Activated CD8-positive, alpha-beta memory T cell treated with anti-CD3 and anti-CD28 coated beads, Interleukin-2, amount 50 U/mL, for 4 hours (primary cell): ENCODE data around the gene DIS3.
"Not testable (repeated sequence)": the region's sequence is repeated elsewhere in the genome, so short reads cannot be mapped to it uniquely, and the experiment has no call there.

Experiments used
- DNase-seq: peaks from one replicate; pipeline ENCODE4 v3.0.0-alpha.2; 2020

Gene DIS3

GRCh38 chr13:72781451-72782439 is at the start of gene DIS3, which contains the start of gene PIBF1:
TSS of gene DIS3 (minus strand) at chr13:72781900. CDS start at chr13:72781832, 68 bp downstream.
TSS of gene PIBF1 (plus strand) at chr13:72782133. CDS start at chr13:72783470, 1,337 bp downstream.
- DNase-seq: peak; percentile 94

GRCh38 chr13:72823724-72824123 is 42.0 kb upstream of the DIS3 start:
- DNase-seq: no peak

- DNase-seq: no peak
Measured at GRCh38 chr13:72823081-72823480, 41.4 kb upstream of the DIS3 start.

DNA sequence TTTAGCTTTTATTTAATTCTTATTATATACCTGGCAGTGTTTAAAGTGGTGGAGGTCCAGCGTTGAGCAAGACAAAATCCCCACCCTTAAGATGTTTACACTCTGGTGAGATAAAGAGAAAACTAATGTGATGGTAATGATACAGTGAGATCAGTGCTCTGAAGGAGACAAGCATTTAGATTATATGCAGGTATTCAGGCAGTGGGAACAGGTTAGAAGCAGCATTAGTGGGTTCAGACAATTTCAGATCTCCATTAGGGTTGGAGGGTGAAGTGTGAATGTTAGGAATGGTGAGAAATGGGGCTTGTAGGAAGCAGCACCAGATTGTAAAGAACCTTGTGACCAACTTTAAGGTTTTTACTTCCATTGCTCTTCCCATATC is 39.2 kb upstream of the DIS3 start:
- no peak for DNase-seq

GRCh38 chr13:72820156-72820897 is 38.6 kb upstream of the DIS3 start:
- DNase-seq: no peak

DNA sequence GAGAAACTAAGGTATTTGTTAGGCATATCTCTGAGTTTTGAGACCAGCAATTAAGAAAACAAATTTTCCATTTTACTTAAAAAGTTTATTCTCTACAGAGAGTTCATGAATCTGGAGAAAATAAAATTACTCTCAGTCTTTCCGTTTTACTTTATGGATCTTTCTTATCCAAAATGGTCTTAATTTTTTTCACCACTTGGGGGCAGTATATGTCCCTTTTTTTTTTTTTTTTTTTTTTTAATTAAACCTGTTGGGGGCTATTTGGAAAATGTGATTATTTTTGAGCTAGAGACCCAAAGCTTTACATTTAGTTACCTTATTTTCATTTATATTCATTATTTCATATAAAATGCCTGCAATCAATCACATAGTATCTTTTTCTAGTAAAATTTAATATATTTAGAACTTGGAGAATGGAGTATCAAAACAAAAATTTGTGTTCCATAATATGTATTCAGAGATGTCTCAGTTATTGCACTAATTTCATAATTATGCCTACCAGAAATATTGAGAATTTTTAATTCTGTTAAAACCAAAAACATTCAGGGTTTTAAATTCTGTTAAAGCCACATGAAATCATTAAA is 27.3 kb upstream of the DIS3 start:
- no peak for DNase-seq

DNA sequence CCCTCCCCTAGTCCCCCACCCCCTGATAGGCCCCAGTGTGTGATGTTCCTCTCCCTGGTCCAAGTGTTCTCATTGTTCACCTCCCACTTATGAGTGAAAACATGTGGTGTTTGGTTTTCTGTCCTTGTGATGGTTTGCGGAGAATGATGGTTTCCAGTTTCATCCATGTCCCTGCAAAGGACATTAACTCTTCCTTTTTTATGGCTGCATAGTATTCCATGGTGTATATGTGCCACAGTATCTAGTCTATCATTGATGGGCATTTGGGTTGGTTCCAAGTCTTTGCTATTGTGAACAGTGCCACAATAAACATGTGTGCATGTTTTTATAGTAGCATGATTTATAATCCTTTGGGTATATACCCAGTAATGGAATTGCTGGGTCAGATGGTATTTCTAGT is 24.8 kb upstream of the DIS3 start:
- DNase-seq: not testable (repeated sequence)

DNA sequence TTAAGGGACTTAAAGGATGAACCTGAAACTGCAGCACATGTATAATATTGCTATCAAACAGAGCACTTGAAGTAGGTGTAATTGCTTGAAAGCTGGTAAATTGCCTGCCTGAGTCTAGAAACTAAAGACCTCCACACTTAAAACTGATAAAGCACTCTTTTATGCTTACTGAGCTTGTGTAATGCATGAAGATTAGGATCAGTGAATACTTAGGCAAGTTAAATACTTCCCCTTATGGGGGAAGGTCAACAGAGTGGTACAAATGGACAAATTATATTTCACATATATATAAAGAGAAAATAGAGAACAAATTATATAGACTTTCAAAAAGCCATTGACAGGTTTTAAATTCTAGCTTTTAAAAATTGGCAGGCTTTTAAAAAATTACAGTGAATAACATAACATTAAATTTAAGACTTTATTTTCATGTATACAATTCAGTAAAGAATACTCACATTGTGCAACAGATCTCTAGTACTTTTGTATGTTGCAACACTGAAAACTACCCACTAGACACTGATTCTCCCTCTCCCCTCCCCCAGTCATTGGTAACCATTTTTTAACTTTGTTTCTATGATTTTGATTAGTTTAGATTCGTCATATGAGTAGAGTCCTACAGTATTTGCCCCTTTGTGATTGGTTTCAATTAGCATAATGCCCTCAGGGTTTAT is 24.1 kb upstream of the DIS3 start:
- DNase-seq: no peak

GRCh38 chr13:72804301-72804700 is 22.6 kb upstream of the DIS3 start:
- no peak for DNase-seq

DNA sequence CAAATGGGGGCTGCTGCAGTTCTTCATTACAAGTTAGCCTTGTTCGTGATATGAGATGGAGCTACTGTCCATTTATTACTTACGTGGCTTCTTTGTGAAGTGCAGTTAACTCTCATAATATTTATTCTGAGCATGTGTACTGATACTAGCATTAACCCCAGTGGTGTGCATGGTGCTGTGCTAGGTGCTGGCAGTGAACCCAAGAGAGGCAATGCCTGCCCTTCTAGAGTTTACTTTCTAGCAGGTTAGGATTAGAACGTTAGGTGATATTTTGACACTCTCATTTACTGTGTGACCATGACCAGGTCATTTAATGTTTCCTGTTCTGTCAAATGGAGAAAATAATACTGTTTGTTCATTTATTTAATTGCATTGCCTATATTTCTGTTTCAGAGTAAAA is 17.1 kb upstream of the DIS3 start:
- DNase-seq: no peak

DNA sequence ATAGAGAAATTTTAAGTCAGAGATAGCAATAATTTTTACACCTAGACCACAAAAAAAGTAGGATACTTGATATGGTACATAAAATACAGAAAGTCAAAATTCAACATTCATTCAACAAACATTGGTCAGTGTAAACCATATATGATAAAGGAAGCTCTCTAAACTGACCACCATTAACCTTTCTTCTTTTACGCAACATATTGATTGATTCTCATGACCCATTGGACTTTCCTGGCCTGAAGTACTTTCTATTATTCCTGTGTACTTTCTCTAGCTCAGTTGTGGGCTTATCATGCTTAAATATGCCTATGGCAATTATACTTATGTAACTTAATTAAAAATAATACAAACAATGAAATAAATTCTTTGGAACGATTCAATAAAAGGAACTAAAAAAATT is 10.9 kb upstream of the DIS3 start:
- no peak for DNase-seq

DNA sequence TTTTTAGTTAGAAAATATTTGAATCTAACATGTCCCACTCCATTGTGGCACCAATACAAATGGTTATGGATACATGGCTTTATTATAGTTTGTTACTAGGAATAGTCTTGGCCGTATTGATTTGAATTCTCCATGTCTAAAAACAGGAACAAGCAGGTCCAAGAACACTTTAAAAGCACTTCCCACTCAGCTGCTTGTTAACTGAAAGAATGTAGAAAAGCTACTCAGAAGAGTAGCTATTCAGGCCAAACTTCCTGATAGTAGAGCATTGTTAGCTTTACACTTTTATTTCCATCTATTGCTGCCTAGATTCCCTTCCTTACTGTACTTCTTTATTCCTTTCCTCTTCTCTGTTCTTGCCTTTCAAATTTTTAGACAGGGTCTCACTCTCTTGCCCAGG is 7.1 kb upstream of the DIS3 start:
- DNase-seq: no peak

DNA sequence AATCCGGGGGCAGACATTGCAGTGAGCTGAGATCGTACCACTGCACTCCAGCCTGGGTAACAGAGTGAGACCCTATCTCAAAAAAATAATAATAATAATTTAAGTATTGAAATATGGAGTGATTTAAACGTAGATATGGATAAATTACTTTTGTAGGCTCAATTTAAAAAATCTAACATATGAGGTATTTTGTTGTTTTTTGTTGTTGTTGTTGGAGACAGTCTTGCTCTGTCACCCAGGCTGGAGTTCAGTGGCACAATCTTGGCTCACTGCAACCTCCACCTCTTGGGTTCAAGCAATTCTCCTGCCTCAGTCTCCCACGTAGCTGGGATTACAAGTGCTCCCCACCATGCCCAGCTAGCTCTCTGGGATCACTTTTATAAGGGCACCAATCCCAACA is 3.0 kb upstream of the DIS3 start:
- not testable (repeated sequence) for DNase-seq

- DNase-seq: no peak
Measured at GRCh38 chr13:72782717-72783116, 1.0 kb upstream of the DIS3 start.

DNA sequence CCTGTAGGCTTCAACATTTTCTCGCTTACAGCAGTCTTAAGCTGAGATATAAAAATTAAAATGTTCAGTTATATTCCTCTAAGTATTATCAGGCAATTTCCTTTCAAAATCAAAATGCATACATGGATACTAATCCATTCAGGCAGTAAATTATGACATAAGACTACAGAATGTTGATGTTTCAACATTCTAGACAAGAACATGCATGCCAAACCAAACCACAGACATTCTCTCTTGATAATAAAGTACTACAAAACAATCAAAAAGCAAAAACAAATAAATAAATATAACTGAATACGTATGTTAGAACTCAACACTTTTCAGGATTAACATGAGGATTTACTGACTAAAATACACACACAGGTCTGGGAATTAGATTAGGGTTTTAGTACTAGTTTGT is 7.7 kb downstream of the DIS3 start:
- no peak for DNase-seq

DNA sequence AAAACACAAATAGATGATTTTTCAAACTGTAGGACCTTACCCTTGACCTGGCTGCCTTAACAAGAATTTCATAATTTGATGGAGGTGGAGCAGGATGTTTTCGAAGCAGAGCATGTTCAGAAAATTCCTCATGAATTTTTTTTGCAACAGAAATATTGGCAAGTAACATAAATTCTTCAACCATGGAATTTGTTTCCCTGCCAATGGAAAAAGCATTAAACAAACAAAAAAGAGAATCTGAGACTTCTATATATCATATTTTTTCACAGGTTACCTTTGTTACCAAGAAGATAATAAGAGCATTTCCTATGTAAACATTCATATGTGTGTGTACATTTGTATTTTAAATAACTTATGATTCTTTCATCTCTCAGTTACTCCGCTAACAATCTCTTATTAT is 18.3 kb downstream of the DIS3 start:
- no peak for DNase-seq

GRCh38 chr13:72760189-72760588 is 21.5 kb downstream of the DIS3 start:
- no peak for DNase-seq

DNA sequence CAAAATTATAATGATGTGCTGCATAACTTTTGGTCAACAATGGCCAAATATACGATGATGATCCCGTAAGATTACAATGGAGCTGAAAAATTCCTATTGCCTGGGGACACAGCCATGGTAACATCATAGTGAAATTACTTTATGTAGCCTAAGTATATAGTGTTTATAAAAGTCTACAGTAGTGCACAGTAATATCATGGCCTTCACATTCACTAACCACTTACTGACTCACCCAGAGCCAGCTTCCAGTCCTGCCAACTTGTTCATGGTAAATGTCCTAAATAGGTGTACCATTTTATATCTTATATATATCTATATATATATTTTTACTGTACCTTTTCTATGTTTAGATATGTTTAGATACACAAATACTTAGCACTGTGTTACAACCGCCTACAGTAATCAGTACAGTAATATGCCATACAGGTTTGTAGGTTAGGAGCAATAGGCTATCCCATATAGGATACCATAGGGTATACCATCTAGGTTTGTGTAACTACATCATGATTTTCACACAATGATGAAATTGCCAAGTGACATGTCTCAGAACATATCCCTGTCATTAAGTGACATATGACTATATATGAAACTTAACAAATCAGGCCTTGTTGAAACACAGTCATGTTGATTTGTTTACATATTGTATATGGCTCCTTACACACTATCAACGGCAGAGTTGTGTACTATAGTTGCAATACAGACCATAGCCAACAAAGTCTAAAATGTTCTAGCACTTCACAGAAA is 23.7 kb downstream of the DIS3 start:
- no peak for DNase-seq

DNA sequence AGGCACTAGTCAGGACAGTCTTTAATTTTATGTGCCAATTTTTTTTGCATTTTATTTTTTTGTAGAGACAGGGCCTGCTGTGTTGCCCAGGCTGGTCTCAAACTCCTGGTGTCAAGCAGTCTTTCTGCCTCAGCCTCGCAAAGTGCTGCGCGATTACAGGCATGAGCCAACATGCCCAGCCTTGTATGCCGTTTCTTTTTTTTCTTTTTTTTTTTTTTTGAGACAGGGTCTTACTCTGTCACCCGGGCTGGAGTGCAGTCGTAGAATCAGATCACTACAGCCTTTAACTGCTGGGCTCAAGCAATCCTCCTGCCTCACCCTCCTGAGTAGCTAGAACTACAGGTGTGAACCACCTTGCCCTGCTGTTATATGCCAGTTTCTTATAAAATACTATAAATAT is 27.6 kb downstream of the DIS3 start:
- DNase-seq: no peak

GRCh38 chr13:72751220-72751619 is 30.5 kb downstream of the DIS3 start:
- no peak for DNase-seq

DNA sequence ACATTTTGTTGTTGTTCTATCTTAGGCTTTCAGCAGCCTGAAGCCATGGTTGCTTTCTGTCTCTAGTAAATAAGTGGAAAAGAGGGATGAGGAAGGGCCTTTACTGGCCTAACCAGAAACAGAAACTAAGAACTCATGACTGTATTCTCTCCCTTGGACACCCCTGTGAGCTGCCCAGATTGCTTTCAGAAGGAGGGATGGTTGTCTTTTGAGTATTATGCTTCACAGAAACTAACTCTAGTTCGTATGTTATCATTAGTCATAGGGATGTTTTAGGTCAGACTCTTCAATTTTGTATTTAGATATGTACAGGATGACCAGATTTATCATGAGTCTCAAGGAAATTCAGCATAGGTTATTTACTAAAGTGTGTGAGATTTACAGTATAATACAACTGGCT is 36.4 kb downstream of the DIS3 start:
- DNase-seq: no peak

- DNase-seq: no peak
Measured at GRCh38 chr13:72740015-72740414, 41.7 kb downstream of the DIS3 start.
